Cerebellar cortex (tissue), 1 donor: ENCODE data around the gene SMU1.

Source experiments
- DNase-seq: peaks from one replicate; pipeline ENCODE4 v3.0.0-alpha.2; 2015; ENCODE audit warnings: low spot score

Gene SMU1

GRCh38 chr9:33076046-33077004 is at the start of gene SMU1:
Gene SMU1, minus strand, starts transcription at chr9:33076674. Its CDS starts 66 bp downstream, at chr9:33076608.
- peak; percentile 98 for DNase-seq

GRCh38 chr9:33125461-33125860 is 49.0 kb upstream of the SMU1 start:
- no peak for DNase-seq

DNA sequence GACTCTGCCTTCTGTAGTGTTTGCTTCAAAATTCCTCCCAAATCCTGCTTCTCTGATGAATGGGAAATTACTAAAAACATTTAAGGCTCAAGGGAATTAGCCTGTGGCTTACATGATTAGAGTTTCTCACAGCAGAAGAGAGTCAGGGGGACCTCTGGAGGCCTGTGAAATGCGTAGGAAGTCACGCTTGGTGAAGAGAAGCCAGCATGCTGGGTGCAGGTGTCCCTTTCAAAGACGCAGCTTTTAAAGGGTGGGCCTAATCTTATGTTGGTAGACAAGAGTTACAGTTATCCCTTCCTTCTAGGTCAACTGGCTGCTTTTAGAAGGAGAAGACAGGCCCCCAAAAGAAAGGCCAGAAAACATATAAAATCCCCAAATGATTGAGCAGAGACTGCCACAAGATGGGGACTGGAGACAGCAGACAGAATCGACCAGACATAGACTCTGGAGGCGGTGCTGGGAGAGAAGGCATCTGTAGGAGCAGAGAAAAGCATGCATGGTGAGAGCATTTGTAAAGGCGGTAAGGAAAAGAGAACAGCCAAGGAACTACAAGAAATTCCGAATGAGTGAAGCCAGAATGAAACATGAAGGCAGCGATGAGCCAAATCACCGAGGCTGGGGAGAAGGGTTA is 48.4 kb upstream of the SMU1 start:
- DNase-seq: no peak

GRCh38 chr9:33124046-33124445 is 47.6 kb upstream of the SMU1 start:
- DNase-seq: no peak

GRCh38 chr9:33123407-33124031 is 47.0 kb upstream of the SMU1 start:
- DNase-seq: no peak

DNA sequence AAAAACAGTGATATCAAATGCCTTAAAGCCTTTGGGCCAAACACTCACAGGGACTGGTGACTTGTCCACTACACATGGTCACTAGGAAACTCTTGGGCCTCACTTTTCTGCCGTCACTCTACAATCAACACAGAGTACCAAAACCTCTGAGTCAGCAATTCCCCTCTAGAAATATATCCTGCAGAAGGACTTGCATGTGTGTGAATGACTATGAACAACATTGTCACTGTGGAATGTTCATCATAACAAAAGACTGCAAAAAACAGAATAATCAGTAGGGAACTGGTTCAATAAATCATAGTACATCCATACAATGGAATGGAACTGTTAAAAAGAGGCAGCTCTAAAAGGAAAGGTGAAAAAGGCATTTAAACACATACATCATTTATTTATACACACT is 44.1 kb upstream of the SMU1 start:
- DNase-seq: no peak

GRCh38 chr9:33117796-33118195 is 41.3 kb upstream of the SMU1 start:
- DNase-seq: no peak

DNA sequence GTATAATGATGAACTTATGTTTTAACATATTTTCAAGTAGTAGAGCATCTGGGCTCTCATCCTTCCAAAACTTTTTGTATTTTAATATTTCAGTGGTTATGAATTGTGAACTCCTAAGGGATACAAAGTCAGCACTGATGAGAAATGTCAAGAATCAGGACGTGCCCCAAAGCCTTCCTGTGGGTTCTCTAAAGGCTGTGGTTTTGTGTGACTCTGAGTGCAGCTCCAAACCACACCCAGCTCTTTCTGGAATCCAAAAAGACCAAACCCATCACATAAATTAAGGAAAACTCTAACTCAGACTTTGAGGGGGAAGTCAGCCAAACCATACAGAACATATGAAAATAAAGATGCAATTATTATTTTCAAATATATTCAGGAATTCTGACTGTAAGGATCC is 40.8 kb upstream of the SMU1 start:
- no peak for DNase-seq

DNA sequence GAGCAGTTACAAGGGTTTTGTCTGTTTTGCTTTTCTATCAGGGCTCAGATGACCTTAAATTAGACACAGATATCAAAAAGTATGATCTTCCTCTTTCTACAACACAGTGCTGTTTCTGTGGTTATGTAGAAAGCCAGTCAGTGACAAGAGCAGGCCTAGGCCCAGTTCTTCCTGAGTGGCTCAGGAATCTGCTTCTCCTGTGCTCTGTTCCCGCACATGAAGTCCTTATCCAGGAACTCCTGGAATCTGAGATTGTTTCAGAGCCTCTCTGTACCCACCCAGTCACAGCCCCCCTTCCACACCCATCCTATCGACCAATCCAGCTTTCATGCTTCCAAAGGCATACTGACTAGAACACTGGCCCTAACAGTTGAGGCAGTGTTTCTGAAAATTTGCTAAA is 40.4 kb upstream of the SMU1 start:
- no peak for DNase-seq

GRCh38 chr9:33114746-33115145 is 38.3 kb upstream of the SMU1 start:
- DNase-seq: no peak

DNA sequence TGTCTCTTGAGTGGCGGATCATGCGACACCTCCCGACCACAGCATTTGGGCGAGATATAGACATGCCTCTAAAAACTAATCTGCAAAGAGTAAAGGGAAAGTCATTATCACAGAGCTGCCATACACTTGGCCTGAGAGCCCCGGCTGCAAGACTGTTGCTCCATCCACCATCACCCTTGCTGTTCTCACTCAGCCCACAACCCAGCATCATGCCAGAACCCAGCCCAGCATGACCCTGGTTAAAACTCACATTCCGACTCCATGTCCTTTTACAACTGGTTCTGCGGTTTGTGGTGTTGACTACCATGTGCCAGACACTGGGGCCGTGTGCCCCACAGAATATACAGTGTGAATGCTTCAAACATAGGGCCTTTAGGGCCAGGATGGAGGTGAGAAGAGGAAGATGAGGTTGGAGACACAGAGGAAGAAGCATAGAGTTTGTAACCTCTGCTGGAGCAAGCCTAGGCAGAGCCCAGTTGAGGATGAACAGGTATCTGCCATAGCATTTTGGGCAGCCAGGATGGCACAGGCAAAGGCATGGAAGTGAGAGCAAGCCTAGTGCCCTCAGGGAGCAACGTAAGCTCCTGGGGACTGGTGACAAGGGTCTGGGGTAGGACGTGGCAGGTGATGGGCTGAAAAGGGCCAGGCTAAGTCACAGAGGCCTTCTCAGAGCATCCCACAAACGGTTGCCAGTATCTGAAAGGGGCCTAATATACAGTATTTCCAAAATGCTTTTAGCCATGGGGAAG is 37.5 kb upstream of the SMU1 start:
- DNase-seq: no peak

- no peak for DNase-seq
Observed at GRCh38 chr9:33112094-33112493, 35.6 kb upstream of the SMU1 start.

DNA sequence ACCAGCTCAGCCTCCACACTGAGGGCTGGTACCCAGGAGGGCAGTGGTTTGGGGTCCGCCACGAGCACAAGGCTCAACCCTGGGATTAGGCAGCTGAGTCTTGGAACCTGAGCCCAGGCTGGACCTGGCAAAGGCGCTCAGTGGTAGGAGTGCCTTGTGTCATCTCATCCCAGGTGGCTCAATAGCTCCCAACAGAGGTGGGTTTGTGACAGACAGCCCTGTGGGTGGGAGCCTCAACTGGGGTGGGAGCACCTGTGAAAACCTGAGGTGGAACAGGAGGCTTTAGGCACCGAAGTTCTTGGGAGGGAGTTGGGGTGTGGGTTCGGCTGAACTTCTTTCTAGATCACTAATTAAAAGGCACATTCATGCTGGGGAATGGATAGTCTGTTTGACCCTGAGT is 35.2 kb upstream of the SMU1 start:
- DNase-seq: no peak

DNA sequence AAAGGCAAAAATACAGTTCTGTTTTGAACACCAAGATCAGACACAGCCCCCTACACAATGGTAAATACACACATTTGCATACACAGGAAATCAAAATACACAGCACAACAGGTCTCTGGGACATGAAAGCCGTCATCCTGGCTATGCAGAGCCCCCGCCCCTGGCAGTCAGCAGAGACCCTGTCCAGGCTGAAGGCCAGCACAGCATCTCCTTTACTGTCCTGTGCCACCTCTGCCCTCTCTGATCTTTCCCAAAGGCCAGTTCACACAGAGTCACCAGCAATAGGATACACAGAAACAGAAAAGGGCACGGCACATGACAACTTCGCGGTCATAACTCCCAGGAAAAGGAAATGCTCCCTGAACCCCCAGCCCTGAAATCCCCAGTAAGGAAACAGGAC is 34.2 kb upstream of the SMU1 start:
- DNase-seq: no peak

DNA sequence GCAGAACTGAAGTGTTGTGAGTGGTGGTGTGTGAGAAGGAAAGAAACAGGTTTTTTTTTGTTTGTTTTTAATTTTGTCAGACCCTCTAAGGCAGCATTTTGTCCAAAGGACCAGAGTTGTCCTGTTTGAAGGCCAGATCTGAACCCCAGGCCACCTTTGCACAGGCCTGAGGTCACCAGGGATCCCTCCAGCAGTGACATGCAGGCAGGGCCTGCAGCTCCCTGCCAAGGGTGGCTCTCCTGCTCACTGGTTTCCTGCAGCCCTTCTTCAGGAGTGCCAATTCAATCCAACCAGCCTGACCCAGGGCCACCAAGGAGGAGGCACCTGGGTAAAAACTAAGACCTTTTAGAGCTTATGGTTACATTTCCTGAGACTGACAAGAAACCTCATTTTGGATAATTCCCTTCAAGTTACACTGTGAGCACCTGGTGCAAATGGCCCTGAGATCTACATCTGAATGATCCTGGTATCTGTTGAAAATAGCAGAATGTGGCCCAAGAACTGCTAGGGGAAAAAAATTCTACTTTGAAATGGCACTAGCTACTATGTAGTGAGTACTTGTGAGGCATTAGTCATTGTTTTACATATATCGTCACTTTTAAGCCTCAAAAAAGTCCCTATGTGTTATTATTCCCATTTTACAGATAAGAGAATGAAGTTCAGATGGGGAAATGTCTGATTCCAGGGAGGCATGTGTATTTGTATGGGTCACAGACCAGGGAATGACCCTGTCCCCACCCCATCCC is 33.5 kb upstream of the SMU1 start:
- DNase-seq: no peak

- DNase-seq: no peak
Observed at GRCh38 chr9:33109097-33109496, 32.6 kb upstream of the SMU1 start.

GRCh38 chr9:33108472-33108871 is 32.0 kb upstream of the SMU1 start:
- no peak for DNase-seq

GRCh38 chr9:33107762-33108161 is 31.3 kb upstream of the SMU1 start:
- no peak for DNase-seq

DNA sequence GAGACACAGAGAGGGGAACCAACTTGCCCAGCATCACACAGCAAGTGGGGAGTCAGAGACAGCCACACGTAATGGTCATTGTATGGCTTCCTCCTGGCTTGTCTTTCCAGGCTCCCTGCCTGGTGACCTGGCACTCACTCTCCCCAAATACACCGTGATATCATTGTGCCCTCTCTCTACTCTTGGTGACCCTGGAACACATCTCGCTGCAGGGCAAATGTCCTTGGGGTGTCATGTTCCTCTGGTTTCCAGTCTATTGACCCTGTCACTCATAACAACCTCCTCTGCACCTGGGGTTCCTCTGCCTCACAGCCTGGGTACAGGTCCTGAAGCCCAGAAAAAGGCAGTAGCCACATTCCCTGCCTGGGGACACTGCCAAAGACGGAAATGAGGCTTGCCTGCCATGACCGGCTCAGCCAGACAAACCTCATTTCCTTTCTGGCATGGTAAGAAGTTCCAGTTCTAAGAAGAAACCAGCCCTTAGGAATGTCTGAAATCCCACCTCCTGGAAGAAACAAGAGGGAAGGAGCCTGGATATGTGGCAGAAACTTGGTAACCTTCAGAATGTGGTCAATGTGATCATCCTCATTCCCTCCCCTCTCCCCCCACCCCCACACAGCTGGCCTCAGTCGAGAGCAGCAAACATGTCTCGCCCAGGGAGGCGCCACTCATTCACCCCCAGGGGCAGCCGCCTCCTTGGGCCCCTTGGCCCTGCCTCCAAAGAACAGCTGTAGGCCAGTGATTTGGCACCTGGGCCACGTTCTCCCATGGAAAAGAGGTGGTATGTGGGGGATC is 30.6 kb upstream of the SMU1 start:
- peak; percentile 91 for DNase-seq

DNA sequence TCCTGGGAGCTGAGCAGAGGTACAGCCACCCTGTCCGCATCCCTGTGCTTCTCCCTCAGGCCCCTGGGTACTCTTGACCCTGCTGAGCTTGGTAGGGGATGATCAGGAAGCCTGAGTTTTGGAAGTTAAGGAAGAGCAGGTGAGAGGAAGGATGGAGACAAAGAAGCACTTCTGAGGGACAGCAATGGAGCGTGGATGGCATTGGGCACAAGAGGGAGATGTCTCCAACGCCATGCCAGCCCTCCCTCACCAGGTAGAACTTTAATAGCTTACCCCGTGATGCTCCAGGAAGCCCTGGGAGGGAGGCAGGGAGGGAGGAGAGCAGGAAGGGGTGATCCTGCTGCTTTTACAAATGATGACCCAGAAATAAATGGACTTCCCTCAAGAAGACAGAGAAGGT is 29.9 kb upstream of the SMU1 start:
- no peak for DNase-seq

- DNase-seq: no peak
Observed at GRCh38 chr9:33105959-33106358, 29.5 kb upstream of the SMU1 start.
